Gastrocnemius medialis (tissue), 4 donors: ENCODE results near the gene VPS39. TPM values are rescaled to one million over a fixed set of nuclear protein-coding genes. Genes with fewer than 3 reads are reported as not detected.

Experiments used
- ATAC-seq, 2 donors: fragments of 150-250 bp; one replicate each; pipeline ENCODE4 v1.9.1; 2016
- DNase-seq, 2 donors: peaks; one replicate each; pipeline ENCODE4 v3.0.0-alpha.2; 2019
- H3K27ac ChIP-seq, 4 donors: fragments of 200-600 bp; sonication (generic); 1 replicate in 1 of 4; 2 replicates in 3 of 4; pipeline ENCODE4 v1.5.1; 2016 to 2018; ENCODE audit warnings: mild to moderate bottlenecking in 2 of 4, moderate library complexity in 1 of 4
- H3K27me3 ChIP-seq, 3 donors: fragments of 200-600 bp; sonication (generic) in 2 of 3; 1 replicate in 1 of 3; 2 replicates in 2 of 3; pipeline versions ENCODE4 v1.5.1 to v1.6.0; 2016 to 2019; ENCODE audit warnings: mild to moderate bottlenecking in 1 of 3, moderate library complexity in 1 of 3
- H3K36me3 ChIP-seq, 2 donors: fragments of 200-600 bp; sonication (generic) in 1 of 2; one replicate each; pipeline ENCODE4 v1.5.1; 2017 to 2018
- H3K4me1 ChIP-seq, 2 donors: fragments of 200-600 bp; sonication (generic) in 1 of 2; one replicate each; pipeline ENCODE4 v1.5.1; 2016 to 2017; ENCODE audit warnings: mild to moderate bottlenecking in 2 of 2
- H3K4me3 ChIP-seq, 4 donors: fragments of 200-600 bp; sonication (generic) in 3 of 4; 1 replicate in 1 of 4; 2 replicates in 3 of 4; pipeline ENCODE4 v1.5.1; 2016 to 2019; ENCODE audit warnings: mild to moderate bottlenecking in 2 of 4
- H3K9me3 ChIP-seq, 3 donors: fragments of 200-600 bp; sonication (generic) in 2 of 3; 1 replicate in 1 of 3; 2 replicates in 2 of 3; pipeline ENCODE4 v1.5.1; 2016 to 2019
- CTCF ChIP-seq, 5 experiments: fragments of 450-650 bp in 3 of 5; fragments of 200-600 bp in 2 of 5; sonication (generic) in 2 of 5; IDR thresholded peaks in 4 of 5; conservative IDR thresholded peaks in 1 of 5; 1 replicate in 4 of 5; 2 replicates in 1 of 5; pipeline ENCODE4 v1.5.1; 2016 to 2019; ENCODE audit warnings: antibody characterized with exemption in 5 of 5, mild to moderate bottlenecking in 3 of 5, moderate library complexity in 3 of 5
- POLR2A ChIP-seq, 2 donors: fragments of 450-650 bp; IDR thresholded peaks; one replicate each; pipeline ENCODE4 v1.6.1; 2017; ENCODE audit warnings: antibody characterized with exemption in 2 of 2, mild to moderate bottlenecking in 2 of 2, moderate library complexity in 2 of 2
- in situ Hi-C, 4 donors: fragments of 200-750 bp; cut with MboI; loops; one replicate each; pipeline versions ENCODE4 v1.15.0 to v1.8.0; 2017; ENCODE audit warnings: low sequenced_read_pairs in 4 of 4
- intact Hi-C: fragments of 100-400 bp; cut with DNase I; formaldehyde crosslinking; loops from one replicate; pipeline ENCODE4 v1.15.1; 2023; ENCODE audit warnings: low total_unique reads
- total RNA-seq, 4 donors: library from RNA; depleted of rRNA; stranded (reverse); fragments of >200 nt; gene quantifications; one replicate each; pipeline versions ENCODE4 v1.1.0 to v1.2.3, GENCODE V29; 2016

VPS39 gene
- total RNA-seq, 4 donors from 2014 or later: 28.8 to 41.8 (median 35.2) TPM

DNA sequence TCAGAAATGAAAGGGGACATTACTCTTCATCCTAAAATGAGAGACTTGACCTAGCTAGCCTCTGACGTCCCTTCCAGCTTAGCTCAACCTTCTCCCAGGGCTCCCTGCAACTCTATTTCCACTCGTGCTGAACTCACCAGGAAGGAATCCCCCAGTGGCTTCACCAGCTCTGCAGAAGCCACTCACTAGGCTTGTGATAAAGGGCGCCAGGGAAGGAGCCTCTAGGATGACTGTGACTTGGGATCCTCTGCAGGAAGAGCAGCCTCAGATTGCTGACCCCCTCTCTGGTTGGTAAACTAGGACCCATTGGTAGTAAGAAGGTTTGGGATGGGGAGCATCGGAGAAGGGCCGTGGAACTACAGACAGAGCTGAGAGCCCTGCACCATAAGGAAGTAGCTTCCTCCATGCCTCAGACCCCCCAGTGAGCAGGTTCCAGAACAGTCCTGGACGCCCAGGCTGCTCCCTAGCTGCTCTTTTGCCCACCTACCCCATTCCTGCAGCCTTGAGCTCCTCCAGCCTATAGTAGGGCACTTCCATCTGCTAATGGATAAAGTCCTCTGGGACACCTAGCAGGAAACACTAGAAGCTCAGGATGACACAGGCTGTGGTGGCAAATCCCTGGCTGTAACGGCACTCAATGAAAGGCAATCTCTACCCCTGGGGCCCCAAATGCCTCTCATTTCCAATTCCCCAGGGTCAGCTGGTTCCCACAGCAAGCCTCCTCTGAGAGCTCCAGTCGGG is 77.7 kb downstream of the VPS39 start:
- Histone ChIP-seq H3K4me1 (no peaks in the 10 kb centered on the region), H3K4me3 (no peak overlapping the region), H3K9me3 (no peaks in the 10 kb centered on the region), H3K27ac (no peak overlapping the region), H3K27me3 (no peaks in the 10 kb centered on the region), H3K36me3 (no peaks in the 10 kb centered on the region)
- intact Hi-C loops: loop anchor here (5.0 kb wide), 2 partner anchors 43 to 143 kb away; no protein-coding TSS in a partner anchor
- ATAC-seq (no peak), DNase-seq (no peak)
- TF ChIP-seq CTCF (IDR thresholded peaks at IDR 0.05 in 4 of 5, conservative IDR thresholded peaks at IDR 0.05 in 1 of 5) (no peak), POLR2A (IDR thresholded peaks at IDR 0.05) (no peak)
- in situ Hi-C loops: no loop called here

GRCh38 chr15:42129364-42129763 is 78.7 kb downstream of the VPS39 start:
- ATAC-seq: no peak
- in situ Hi-C loops (no loop called here), intact Hi-C loops (loop anchor here (10.0 kb wide), 1 partner anchor 55 kb away; no protein-coding TSS in a partner anchor)

GRCh38 chr15:42128476-42128875 is 79.6 kb downstream of the VPS39 start:
- in situ Hi-C loops: no loop called here
- DNase-seq (no peak), ATAC-seq (no peak)
- H3K4me1 ChIP-seq: no peaks in the 10 kb centered on the region
- H3K27ac ChIP-seq: no peak overlapping the region
- no peak for TF ChIP-seq CTCF (IDR thresholded peaks at IDR 0.05 in 4 of 5, conservative IDR thresholded peaks at IDR 0.05 in 1 of 5)
- TF ChIP-seq POLR2A (IDR thresholded peaks at IDR 0.05): no peak
- H3K27me3 ChIP-seq: no peaks in the 10 kb centered on the region
- no peaks in the 10 kb centered on the region for H3K36me3 ChIP-seq
- no peaks in the 10 kb centered on the region for H3K9me3 ChIP-seq
- intact Hi-C loops: loop anchor here (10.0 kb wide), 1 partner anchor 56 kb away; no protein-coding TSS in a partner anchor
- H3K4me3 ChIP-seq: no peak overlapping the region

More at GRCh38 chr15:42129364-42129763, 78.7 kb downstream of the VPS39 start:
- TF ChIP-seq CTCF (IDR thresholded peaks at IDR 0.05 in 4 of 5, conservative IDR thresholded peaks at IDR 0.05 in 1 of 5): no peak
- no peak for TF ChIP-seq POLR2A (IDR thresholded peaks at IDR 0.05)
- Histone ChIP-seq H3K9me3 (no peaks in the 10 kb centered on the region), H3K4me1 (no peaks in the 10 kb centered on the region), H3K27me3 (no peaks in the 10 kb centered on the region), H3K27ac (no peak overlapping the region), H3K4me3 (no peak overlapping the region), H3K36me3 (no peaks in the 10 kb centered on the region)
- no peak for DNase-seq

GRCh38 chr15:42123546-42123945 is 84.6 kb downstream of the VPS39 start:
- H3K9me3 ChIP-seq: no peaks in the 10 kb centered on the region
- no peaks in the 10 kb centered on the region for H3K4me1 ChIP-seq
- intact Hi-C loops (loop anchor here (10.0 kb wide), 1 partner anchor 61 kb away; no protein-coding TSS in a partner anchor), in situ Hi-C loops (no loop called here)
- no peak overlapping the region for H3K4me3 ChIP-seq
- no peak for DNase-seq
- ATAC-seq: no peak
- H3K36me3 ChIP-seq: no peaks in the 10 kb centered on the region
- H3K27me3 ChIP-seq: no peaks in the 10 kb centered on the region
- TF ChIP-seq POLR2A (IDR thresholded peaks at IDR 0.05): no peak
- TF ChIP-seq CTCF (IDR thresholded peaks at IDR 0.05 in 4 of 5, conservative IDR thresholded peaks at IDR 0.05 in 1 of 5): no peak
- H3K27ac ChIP-seq: no peak overlapping the region
